ENCODE results near the gene ADAM8. TPM values are rescaled to one million over a fixed set of nuclear protein-coding genes. Genes with fewer than 3 reads are reported as not detected.
A peak's percentile ranks its signal among the peaks of the same experiment; 100 is the strongest.

The ADAM8 gene
- total RNA-seq, 1 donor from 2014 or later: 0.40 TPM

DNA sequence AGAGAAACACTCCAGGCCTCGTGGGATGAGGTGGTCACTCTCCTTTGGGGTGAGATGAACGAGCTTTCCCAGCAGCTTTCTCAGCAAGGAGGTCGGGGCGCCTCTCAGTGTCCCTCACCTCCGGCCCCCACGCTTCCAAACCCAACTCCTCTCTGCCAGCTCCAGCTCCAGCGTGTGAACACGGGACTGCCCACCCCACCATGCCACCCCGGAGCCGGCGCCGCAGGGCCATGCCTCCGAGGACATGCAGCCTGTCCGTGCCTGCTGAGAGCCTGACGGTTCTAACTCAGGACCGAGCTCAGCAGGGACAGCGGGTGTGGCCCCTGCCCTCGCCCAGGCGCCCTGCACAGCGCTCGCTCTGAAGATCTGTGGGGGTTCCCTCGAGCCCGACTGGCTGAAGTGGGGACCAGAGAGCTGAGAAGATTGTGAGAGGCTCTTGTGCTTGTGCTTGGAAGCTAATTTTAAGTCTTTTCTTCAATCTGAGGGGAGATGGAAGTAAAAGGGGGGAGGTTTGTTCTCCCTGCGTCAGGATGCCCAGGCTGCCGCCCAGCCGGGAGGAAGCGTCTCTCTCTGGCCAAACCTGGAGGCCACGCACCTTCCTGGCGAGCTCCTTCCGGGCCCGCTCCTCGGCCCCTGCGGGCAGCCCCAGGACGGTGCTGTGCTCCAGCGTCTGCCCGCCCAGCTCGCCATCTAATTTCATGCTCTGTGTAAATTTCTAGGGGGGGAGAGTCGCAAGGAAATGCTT, 5.1 kb upstream of the ADAM8 start:
- no peak for DNase-seq (ENCODE audit: low read depth in 2 of 2)

DNA sequence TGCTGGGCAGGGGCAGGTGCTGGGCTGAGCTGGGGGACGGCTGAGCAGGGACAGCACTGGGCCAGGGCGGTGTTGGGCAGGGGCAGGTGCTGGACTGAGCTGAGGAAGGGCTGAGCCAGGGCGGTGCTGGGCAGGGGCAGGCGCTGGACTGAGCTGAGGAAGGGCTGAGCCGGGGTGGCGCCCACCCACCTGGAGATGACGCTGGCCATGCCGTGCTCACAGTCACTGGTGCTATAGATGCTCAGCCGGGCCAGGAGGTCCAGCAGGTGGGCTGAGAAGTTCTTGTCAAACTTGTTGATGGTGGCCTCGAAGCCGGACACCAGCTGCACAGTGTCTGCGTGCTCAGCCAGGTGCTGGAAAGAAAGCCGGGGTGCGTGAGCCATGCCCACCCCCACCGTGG, 4.4 kb upstream of the ADAM8 start:
- no peak for DNase-seq (ENCODE audit: low read depth in 2 of 2)

DNA sequence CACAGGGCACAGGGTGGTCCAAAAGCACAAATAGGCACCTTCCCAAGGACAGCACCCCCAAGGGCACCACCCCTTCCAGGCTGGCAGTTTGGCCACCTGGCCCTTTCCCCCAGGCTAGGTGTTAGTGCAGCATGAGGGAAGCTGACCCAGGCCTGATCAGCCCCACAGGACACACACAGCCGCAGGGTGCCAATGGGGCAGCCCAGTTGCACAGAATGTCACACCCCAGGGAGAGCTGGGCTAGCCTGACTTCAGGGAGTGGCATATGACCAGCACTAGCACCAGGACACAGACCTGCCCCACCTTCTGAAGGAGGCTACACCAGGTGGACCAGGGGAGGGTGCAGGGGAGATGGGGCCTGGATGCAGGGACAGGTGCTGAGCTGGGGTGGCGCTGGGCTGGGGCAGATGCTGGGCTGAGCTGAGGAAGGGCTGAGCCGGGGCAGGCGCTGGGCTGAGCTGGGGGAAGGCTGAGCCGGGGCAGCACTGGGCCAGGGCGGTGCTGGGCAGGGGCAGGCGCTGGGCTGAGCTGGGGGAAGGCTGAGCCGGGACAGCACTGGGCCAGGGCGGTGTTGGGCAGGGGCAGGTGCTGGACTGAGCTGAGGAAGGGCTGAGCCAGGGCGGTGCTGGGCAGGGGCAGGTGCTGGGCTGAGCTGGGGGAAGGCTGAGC, 3.9 kb upstream of the ADAM8 start:
- DNase-seq (ENCODE audit: low read depth in 2 of 2): no peak

DNA sequence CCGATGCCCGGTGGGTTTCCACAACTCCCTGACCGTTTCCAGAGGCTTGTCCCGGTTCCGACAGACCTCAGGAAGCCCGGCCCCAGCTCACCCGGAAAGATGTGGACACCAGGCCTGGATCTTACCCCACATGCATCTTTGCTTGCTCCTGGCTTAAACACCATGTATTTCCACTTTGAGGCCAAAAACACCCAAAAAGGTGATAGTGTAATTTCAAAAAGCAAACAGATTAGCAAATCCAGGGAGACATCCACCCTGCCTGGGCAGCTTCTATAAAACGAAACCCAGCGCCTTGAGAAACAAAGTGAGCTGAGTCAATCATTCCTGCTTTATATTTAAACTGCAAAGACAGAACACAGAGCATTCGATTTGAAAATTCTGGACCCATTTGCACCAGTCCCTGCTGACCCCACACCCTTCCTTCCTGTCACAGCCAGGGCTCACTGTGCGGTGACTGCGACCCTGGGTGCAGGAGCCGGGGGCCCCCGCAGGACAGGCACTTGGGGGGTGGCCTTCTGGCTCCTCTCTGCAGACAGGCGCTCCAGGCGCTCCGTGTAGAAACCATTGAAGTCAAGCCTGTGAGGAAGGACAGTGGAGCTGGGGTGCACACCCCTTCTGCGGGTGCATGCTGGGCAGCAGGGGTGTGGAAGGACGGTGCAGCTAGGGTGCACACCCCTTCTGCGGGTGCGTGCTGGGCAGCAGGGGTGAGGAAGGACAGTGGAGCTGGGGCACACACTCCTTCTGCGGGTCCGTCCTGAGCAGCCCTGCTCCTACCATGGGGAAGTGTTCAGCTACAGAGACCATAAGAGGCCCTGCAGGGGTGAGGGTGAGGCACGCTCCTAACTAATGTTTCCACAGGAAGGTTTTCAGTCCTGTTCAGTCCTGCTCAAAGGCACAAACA, 2.9 kb upstream of the ADAM8 start:
- DNase-seq (ENCODE audit: low read depth in 2 of 2): no peak

DNA sequence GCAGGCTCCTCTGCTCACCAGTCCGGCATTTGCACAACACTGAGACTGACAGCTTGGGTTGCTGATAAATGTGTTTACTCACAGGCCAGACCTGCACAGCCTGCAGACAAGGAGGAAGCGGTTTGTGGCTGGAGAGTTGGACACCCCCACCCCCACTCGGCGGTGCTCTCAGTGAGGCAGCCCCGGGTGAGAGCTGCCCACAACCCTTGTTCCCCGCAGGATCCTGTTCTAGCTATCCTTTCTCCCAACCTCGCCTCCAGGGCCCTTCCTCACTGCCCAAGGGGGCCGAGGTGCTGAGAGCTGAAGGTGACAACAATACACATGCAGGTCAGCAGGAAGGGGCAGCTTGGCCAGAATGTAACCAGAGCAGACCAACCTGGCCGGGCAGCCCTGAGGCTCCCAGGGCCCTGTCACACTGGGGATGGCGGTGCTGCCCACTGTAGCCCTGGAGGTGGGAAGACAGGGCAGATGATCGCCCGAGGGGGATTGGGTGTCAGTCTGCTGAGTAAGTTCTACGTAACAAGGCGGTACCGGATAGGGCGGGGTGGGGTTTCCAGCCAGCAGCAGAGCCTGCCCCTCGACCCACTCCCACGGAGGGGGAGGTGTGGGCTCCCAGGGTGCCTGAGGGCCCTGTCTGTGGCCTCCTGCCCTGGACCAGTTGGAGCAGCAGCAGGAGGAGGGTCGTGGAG, 2.1 kb upstream of the ADAM8 start:
- peak in 1 of 2 donors; percentile 55 for DNase-seq (ENCODE audit: low read depth in 2 of 2)

DNA sequence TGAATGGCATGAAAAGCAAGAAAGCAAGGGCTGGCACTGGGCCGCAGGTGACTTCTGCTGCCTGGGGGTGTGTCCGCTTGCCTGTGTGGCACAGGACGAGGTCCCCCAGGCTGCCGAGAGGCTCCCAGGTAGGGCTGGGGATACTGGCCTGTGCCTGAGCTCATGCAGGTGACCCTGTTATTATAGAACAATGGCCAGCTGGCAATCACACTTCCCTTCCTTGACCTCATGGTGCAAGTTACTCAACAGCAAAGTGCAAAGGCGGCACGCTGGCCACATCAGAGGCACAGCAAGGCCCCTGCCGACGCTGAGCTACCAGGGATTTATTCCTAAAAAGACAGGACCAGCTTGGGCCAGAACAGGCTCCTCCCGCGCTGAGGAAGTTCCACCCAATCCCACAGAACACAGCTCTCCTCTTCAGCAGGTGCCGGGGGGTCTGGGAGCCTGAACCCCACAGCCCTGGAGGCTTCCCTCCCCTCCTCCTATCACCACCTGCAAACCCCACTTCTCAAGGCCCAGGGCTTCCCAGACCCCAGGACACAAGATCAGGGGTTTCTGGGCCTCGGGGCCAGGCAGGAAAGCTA, 1.4 kb upstream of the ADAM8 start:
- no peak for DNase-seq (ENCODE audit: low read depth in 2 of 2)

DNA sequence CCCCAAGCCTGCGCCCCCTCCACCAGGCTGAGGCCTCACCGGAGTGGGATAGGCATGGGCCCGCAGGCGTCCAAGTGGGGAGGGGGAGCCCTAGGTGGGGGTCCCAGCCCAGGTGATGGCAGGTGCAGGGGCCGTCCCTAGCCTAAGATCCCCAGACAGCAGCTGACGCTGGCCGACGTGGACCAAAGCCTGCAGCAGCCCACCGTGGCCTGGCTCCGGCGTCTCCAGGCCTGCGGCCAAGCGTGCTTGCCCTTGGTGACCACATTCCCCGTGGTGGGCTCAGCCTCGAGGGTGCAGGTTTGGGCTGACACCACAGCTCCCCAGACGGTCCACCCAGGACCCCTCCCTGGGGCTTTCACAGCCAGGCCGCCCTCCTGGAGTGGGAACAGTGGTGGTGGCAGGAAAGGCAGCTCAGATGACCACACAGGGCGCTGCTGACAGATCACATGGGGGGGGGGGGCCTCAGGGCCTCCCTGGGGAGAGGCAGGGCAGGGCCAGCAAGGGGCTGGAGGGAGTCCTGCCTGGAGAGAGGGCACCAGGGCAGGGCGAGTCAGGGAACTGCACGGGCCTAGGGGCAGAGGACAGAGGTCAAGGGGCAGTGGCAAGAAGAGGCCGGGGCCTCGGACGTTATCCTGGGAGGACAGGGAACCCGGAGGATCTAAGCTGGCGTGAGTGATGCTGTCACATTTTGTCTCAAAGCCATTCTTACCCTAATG, 767 bp upstream of the ADAM8 start:
- DNase-seq (ENCODE audit: low read depth in 2 of 2): no peak

DNA sequence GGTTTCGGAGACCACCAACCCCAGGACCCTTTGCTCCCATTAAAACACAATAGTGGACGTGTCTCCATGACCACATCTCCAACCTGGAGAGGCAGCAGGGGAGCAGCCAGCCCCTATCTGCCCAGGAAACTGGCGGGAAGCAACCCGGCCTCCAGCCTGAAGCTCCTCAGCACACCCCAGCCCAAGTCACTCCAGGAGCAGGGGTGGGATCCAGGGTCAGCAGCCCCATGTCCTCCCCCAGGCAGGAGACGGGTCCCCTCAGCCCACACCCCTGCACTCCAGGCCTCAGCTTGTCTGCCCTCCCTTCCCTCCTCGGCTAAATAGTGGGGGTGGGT, 601 bp downstream of the ADAM8 start:
- DNase-seq (ENCODE audit: low read depth in 2 of 2): no peak

DNA sequence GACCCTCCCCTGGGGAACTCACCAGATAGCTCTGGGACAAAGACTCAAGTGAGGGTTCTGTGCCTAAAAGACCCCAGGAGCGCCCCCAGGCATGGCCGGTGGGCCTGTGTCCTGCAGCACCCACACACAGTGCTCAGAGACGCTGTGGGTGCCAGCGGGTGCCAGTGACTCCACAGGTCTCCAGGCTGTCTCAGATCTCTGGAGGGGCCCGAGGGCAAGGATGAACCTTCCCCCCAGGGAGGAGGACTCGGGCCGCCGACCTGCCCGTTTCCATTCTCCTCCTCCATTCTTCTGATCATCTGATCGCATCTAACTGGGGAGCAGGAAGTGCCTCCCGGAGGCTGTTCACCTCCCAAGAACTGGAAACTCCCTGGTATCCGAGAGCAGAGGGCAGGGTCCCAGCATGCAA, 980 bp downstream of the ADAM8 start:
- no peak for DNase-seq (ENCODE audit: low read depth in 2 of 2)

DNA sequence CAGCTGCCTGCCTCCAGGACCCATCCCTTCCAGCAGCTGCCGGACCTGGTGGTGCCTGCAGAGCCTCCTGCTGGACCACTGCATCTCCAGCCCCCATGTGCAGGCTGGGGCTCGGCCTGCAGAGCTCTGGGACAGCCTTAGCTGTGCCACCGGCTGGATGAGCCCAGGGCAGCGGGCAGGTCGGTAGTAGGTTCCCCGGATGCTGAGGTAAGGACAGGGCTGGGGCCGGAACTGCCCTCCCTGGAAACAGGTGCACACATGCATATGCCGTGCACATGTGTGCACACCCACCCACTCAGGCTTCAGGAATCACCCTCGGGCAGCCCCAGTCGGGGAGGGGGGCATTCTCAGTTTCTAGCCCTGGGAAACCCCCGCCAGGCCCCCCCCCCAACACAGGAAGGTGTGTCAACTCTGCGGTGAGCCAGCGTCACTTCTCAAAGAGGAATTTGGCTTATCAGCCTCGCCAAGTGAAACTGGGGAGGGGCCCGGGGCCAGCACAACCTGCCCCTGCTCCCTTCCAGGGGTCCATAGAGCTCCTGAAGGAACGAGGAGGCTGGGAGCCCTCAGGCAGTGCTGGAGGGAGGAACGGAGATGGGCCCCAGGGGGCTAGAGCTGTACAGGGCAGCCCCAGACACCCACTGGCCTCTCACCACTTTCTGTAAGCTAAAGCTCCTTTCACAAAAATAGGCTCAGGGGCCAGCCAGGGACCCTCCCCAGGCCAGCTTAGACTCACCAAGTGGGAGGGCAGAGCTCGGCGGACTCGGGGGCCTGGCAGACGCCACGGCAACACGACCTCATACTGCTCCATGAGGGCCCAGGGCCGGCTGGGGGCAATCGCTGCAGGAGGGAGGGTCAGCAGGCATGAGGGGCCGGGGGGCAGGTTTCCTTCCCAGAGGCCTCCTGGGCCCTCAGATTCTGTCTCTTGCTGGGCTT, 1.7 kb downstream of the ADAM8 start:
- no peak for DNase-seq (ENCODE audit: low read depth in 2 of 2)

DNA sequence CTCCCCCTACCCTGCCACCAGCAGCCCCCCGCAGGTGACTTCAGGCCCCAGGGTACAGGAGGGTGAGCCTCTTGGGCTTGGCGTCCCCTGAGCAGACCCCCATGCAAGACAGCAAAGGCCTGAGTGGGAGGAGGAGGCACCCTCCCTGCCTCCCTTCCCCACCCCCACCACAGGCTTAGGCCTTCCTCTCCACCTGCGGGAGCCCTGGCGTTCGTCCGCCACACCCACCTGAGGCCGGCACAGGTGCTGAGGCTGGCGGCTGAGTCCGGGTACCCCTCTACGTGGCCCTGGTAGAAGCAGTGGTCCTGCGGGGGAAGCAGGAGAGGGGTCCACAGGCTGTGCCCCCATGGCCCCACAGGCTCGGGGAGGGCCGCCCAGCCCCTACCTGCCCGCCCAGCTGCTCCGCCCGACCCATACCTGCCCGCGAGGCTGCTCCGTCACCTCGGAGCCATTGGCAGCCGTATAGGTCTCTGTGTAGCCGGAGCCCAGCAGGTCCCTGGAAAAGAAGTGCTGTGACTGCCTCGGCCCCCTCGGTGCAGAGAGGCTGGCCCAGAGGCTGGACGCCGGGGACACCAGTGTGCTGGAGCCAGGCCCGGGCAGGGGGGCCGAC, 3.0 kb downstream of the ADAM8 start:
- DNase-seq (ENCODE audit: low read depth in 2 of 2): no peak

DNA sequence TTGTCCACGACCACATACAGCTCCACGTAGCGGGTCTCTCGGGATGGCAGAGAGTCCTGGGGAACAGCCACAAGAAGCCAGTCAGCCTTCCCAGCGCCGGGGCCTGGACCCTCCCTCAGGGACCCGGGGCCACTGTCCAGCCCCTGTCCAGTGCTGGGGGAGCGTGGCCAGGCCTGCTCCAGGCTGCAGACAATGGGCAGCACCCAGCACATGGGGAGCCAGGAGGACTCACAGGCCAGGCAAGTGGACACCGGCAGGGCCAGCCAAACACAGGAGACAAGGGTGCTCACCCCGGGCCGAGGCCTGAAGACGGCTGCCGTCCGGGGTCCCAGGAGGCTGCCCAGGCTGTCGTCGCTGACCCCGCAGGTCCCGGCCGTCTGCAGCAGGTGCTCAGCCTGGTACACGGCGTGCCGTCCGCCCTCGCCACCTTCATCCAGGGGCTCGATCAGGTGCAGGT, 3.7 kb downstream of the ADAM8 start:
- no peak for DNase-seq (ENCODE audit: low read depth in 2 of 2)

DNA sequence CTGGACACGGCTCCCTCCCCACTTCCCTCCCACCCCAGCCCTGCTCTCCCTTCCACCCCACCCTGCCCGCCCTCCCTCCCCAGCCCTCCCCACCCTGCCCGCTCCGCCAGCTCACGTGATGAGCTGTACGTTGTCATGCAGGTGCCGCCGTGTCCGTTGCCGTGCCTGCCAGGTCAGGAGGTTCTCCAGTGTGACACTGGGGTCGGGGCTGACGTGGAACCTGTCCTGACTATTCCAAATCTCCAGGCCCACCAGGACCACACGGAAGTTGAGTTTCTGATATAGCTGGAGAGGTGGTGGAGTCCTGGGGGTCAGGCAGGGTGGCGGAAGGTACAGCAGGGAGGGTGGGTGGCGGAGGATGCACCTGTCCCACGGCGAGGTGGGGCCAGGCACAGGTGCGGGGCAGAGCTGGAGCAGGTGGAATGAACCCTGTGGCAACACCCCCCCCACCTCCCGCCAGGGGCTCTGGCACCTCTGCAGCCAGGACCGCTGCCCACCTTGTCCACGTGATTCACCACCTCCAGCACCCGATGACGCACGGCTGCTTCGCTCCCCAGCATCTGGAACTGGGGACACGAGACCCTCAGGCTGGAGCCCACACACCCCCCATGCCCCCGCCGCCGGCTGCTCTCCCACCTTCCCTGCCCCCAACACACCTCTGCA, 4.2 kb downstream of the ADAM8 start:
- DNase-seq (ENCODE audit: low read depth in 2 of 2): no peak

DNA sequence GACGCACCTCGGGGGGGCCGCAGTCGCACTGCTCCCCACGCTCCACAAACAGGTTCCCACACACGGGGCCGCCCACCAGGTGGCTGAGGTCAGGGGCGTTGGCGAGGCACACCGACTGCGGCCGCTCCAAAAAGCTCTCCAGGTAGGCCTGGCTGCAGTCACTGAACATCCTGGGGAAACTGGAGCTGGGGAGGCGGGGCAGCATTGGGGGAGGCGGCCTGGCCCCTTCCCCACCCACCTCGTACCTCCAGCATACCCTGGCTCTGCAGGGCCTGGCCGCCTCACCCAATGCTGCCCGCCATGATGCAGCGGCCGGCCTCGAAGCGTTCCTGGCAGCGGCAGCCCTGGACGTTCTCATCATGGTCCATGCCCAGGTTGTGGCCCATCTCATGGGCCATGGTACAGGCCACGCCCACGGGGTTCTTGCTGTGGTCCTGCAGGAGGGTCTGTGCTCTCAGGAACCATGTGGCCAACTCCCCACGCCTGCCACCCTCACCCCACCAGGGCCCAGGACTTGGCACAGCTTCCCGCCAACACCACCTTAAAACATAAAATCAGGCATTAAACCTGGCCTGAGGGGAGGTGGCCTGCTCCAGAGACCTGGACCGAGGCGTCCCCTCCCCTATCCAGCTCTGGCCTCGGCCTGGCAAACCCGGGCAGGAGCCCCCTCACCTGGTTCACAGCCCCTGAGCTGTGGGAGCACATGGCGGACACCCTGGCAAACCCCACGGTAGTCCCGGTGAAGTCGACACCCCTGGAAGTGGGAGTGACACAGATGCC, 5.0 kb downstream of the ADAM8 start:
- no peak for DNase-seq (ENCODE audit: low read depth in 2 of 2)

DNA sequence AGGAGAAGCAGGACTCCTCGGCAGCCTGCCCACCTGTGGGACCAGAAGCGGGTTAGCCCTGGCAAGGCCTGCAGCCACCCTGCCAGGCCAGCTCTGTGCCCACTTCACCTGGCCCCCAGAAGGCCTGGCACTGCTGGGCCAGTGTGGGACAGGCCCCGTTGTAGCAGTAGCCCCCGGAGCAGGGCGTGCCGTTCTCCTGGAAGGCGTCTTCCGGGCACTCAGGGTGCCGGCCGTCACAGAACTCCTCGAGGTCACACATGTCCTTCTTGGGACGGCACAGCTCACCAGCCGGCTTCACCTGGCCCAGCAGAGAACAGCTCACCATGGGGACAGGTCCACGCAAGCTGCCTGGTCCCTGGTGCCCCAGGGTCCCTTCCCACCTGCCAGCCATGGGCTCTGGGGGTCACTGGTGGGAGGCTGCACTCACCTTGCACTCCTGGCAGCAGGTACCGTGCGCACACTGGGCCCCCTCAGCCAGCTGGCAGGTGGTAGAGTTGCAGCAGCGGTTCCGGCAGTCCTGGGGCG, 5.8 kb downstream of the ADAM8 start:
- DNase-seq (ENCODE audit: low read depth in 2 of 2): no peak

DNA sequence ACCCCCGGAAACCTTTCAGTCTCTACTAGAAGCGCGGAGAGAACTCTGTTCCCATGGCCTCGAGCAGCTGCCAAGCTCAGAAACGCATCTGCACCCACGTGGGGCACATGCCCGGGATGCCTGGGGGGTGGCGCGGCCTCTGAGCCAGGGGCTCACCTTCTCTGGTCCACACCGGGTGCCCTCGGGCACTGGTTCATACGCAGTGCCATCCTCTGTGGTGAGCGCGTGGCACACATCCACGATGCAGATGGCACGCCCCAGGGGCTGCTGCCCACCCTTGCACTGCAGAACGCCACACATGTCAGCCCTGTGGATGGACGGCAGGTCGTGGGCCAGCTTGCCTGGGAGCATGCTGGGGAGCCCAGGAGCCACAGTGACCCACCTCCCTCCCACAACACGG, 6.5 kb downstream of the ADAM8 start:
- no peak for DNase-seq (ENCODE audit: low read depth in 2 of 2)

DNA sequence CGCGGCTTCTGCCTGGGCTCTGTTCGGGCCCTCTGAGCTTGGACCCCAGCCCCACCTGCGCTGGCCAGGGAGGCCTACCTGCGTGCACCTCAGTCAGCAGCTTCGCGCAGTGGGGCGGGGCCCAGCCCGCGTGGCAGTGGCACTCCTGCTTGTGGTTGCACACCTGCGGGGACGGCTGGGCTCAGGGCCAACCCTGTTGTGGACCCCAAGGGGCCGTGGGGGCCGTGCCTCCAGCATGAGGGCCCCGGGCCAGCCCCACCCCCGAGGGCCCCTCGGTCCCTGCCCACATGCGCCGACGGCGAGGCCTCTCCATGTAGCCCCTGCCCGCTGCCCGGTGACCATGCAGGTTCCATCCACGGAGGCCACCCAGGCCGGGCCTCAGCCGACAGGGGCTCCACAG, 7.3 kb downstream of the ADAM8 start:
- DNase-seq (ENCODE audit: low read depth in 2 of 2): no peak

DNA sequence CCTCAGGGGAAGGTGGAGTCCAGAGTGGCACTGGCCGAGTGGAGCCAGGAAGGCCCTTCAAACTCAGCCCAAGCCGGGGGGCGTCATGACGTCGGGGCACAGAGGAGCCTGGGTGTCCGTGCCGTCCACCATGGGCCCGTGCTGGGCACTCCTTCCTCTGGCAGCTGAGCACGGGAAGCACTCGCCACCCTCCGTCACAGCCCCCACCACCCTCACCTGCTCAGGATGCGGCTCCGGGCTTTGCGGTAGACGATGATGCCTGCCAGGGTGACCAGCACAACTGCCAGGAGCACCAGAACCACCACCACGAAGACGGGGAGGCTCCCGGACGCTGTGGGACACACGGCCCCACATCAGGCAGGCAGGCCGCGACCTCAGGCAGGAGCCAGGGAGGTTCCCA, 8.1 kb downstream of the ADAM8 start:
- no peak for DNase-seq (ENCODE audit: low read depth in 2 of 2)
